ENCODE data around the gene SF3B1.

The SF3B1 gene

DNA sequence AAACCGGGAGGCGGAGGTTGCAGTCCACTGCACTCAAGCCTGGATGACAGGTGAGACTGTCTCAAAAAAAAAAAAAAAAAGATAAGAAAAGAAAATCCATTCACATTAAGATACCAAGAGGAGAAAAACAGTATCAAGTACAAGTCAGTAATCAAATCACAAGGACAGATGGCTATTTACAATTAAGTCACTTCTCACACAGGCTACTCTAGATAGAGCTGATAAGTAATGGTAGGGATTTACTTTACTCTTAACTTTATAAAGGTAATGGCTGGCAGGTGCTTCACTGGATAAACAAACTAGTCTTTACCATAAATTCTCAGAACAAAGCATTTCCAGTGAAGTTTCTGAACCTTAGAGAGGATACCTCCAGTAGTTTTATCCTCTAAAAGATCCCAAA is 11.5 kb downstream of the SF3B1 start:
- TF ChIP-seq YY1 (tag by site-specific recombination; IDR thresholded peaks at IDR 0.05) (no peak), ZEB2 (tag by site-specific recombination; IDR thresholded peaks at IDR 0.05) (no peak), ZNF121 (tag by site-specific recombination; IDR thresholded peaks at IDR 0.05) (no peak), ZNF501 (tag by site-specific recombination; IDR thresholded peaks at IDR 0.05) (no peak), HOXA7 (CRISPR knock-in tag; IDR thresholded peaks at IDR 0.05; ENCODE audit: borderline replicate concordance) (no peak), ZNF544 (tag by site-specific recombination; IDR thresholded peaks at IDR 0.05) (no peak), ZNF248 (tag by site-specific recombination; IDR thresholded peaks at IDR 0.05) (no peak), ZBTB1 (tag by site-specific recombination; IDR thresholded peaks at IDR 0.05) (no peak), ZNF610 (tag by site-specific recombination; IDR thresholded peaks at IDR 0.05; ENCODE audit: borderline replicate concordance) (no peak), ZNF530 (tag by site-specific recombination; IDR thresholded peaks at IDR 0.05; ENCODE audit: low read depth) (no peak), ZBTB20 (tag by site-specific recombination; IDR thresholded peaks at IDR 0.05) (no peak), ZNF274 (IDR thresholded peaks at IDR 0.05; ENCODE audit: low read length) (no peak), ZNF274 (tag by site-specific recombination; IDR thresholded peaks at IDR 0.05; ENCODE audit: borderline replicate concordance) (no peak)
- TF ChIP-seq, protein P1, sequence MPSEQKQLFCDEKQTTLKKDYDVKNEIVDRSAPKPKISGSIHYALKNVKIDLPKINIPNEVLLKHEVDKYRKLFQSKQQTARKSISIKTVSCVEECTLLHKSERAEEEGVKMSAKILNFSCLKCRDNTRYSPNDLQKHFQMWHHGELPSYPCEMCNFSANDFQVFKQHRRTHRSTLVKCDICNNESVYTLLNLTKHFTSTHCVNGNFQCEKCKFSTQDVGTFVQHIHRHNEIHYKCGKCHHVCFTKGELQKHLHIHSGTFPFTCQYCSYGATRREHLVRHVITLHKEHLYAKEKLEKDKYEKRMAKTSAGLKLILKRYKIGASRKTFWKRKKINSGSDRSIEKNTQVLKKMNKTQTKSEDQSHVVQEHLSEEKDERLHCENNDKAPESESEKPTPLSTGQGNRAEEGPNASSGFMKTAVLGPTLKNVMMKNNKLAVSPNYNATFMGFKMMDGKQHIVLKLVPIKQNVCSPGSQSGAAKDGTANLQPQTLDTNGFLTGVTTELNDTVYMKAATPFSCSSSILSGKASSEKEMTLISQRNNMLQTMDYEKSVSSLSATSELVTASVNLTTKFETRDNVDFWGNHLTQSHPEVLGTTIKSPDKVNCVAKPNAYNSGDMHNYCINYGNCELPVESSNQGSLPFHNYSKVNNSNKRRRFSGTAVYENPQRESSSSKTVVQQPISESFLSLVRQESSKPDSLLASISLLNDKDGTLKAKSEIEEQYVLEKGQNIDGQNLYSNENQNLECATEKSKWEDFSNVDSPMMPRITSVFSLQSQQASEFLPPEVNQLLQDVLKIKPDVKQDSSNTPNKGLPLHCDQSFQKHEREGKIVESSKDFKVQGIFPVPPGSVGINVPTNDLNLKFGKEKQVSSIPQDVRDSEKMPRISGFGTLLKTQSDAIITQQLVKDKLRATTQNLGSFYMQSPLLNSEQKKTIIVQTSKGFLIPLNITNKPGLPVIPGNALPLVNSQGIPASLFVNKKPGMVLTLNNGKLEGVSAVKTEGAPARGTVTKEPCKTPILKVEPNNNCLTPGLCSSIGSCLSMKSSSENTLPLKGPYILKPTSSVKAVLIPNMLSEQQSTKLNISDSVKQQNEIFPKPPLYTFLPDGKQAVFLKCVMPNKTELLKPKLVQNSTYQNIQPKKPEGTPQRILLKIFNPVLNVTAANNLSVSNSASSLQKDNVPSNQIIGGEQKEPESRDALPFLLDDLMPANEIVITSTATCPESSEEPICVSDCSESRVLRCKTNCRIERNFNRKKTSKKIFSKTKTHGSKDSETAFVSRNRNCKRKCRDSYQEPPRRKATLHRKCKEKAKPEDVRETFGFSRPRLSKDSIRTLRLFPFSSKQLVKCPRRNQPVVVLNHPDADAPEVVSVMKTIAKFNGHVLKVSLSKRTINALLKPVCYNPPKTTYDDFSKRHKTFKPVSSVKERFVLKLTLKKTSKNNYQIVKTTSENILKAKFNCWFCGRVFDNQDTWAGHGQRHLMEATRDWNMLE (tag by site-specific recombination; conservative IDR thresholded peaks at IDR 0.05; ENCODE audit: low read depth): no peak
- TF ChIP-seq, protein P2, sequence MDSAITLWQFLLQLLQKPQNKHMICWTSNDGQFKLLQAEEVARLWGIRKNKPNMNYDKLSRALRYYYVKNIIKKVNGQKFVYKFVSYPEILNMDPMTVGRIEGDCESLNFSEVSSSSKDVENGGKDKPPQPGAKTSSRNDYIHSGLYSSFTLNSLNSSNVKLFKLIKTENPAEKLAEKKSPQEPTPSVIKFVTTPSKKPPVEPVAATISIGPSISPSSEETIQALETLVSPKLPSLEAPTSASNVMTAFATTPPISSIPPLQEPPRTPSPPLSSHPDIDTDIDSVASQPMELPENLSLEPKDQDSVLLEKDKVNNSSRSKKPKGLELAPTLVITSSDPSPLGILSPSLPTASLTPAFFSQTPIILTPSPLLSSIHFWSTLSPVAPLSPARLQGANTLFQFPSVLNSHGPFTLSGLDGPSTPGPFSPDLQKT (IDR thresholded peaks at IDR 0.05; ENCODE audit: borderline replicate concordance, low read depth, low read length): no peak
- Histone ChIP-seq H3K4me1 (ENCODE audit: control insufficient read depth, insufficient read depth, low read length) (peaks cover 7% of the 10 kb centered on the region), H3K27ac (ENCODE audit: extremely low read depth, low read depth, low read length) (no peak overlapping the region), H3K4me3 (ENCODE audit: low read depth, low read length) (no peak overlapping the region), H3K36me3 (ENCODE audit: control insufficient read depth in 2 of 2, insufficient read depth in 1 of 2, low read length in 2 of 2) (peaks cover 51 to 53% of the 10 kb centered on the region in 2 experiments), H3K9me3 (ENCODE audit: control insufficient read depth, insufficient read depth, low read depth, low read length) (no peaks in the 10 kb centered on the region)
- ChIA-PET POLR2A (interaction anchor here (0.6 to 2.4 kb wide), 2 partner anchors 14 to 76 kb away, joined by 3 to 8 read pairs; partner anchors contain the start of genes HSPD1 and HSPE1), CTCF (interaction anchor here (0.6 kb wide), 1 partner anchor 341 kb away, joined by 3 read pairs; no protein-coding TSS in a partner anchor)

DNA sequence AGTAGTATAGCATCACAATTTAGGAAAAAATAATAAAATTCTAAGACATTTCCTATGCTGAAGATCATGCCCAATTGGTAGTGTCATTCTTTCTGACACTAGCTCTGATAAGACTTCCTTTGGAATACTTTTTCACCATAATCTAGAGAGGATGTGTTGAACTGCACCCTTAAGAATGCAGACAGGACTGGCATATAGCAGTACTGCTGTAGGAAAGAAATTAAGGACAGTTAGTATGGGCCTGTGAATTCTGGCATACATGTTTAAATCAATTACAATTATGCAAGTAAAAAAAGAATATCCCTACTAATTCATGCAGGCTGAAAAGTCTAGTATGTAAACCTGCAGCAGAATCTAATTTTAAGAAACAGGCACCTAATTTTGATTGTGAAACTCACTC is 15.4 kb downstream of the SF3B1 start:
- Histone ChIP-seq H3K27ac (ENCODE audit: extremely low read depth, low read depth, low read length) (no peak overlapping the region), H3K36me3 (ENCODE audit: control insufficient read depth in 2 of 2, insufficient read depth in 1 of 2, low read length in 2 of 2) (peaks cover 81 to 90% of the 10 kb centered on the region in 2 experiments), H3K9me3 (ENCODE audit: control insufficient read depth, insufficient read depth, low read depth, low read length) (no peaks in the 10 kb centered on the region), H3K4me3 (ENCODE audit: low read depth, low read length) (no peak overlapping the region), H3K4me1 (ENCODE audit: control insufficient read depth, insufficient read depth, low read length) (no peaks in the 10 kb centered on the region; the same call in 1 of the 2 replicates)
- CTCF ChIA-PET: interaction anchor here (0.7 kb wide), 1 partner anchor 638 kb away, joined by 3 read pairs; no protein-coding TSS in a partner anchor
- POLR2A ChIA-PET: no interaction called here
- TF ChIP-seq KLF1 (tag by site-specific recombination; IDR thresholded peaks at IDR 0.05): no peak
- TF ChIP-seq, protein P3, sequence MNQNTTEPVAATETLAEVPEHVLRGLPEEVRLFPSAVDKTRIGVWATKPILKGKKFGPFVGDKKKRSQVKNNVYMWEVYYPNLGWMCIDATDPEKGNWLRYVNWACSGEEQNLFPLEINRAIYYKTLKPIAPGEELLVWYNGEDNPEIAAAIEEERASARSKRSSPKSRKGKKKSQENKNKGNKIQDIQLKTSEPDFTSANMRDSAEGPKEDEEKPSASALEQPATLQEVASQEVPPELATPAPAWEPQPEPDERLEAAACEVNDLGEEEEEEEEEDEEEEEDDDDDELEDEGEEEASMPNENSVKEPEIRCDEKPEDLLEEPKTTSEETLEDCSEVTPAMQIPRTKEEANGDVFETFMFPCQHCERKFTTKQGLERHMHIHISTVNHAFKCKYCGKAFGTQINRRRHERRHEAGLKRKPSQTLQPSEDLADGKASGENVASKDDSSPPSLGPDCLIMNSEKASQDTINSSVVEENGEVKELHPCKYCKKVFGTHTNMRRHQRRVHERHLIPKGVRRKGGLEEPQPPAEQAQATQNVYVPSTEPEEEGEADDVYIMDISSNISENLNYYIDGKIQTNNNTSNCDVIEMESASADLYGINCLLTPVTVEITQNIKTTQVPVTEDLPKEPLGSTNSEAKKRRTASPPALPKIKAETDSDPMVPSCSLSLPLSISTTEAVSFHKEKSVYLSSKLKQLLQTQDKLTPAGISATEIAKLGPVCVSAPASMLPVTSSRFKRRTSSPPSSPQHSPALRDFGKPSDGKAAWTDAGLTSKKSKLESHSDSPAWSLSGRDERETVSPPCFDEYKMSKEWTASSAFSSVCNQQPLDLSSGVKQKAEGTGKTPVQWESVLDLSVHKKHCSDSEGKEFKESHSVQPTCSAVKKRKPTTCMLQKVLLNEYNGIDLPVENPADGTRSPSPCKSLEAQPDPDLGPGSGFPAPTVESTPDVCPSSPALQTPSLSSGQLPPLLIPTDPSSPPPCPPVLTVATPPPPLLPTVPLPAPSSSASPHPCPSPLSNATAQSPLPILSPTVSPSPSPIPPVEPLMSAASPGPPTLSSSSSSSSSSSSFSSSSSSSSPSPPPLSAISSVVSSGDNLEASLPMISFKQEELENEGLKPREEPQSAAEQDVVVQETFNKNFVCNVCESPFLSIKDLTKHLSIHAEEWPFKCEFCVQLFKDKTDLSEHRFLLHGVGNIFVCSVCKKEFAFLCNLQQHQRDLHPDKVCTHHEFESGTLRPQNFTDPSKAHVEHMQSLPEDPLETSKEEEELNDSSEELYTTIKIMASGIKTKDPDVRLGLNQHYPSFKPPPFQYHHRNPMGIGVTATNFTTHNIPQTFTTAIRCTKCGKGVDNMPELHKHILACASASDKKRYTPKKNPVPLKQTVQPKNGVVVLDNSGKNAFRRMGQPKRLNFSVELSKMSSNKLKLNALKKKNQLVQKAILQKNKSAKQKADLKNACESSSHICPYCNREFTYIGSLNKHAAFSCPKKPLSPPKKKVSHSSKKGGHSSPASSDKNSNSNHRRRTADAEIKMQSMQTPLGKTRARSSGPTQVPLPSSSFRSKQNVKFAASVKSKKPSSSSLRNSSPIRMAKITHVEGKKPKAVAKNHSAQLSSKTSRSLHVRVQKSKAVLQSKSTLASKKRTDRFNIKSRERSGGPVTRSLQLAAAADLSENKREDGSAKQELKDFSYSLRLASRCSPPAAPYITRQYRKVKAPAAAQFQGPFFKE (tag by site-specific recombination; IDR thresholded peaks at IDR 0.05; ENCODE audit: borderline replicate concordance): no peak
- TF ChIP-seq ZNF324 (tag by site-specific recombination; IDR thresholded peaks at IDR 0.05): no peak
